Fibroblast of skin of right quadriceps (primary cell): ENCODE results near the gene MRPL55.
"Not testable (repeated sequence)": the region's sequence is repeated elsewhere in the genome, so short reads cannot be mapped to it uniquely, and the experiment has no call there.

ENCODE experiments used
- DNase-seq: peaks from one replicate; pipeline ENCODE4 v3.0.0-alpha.2; 2013

The MRPL55 gene

GRCh38 chr1:228120351-228120750 lies 11.3 kb upstream of the MRPL55 start:
- no peak for DNase-seq

- no peak for DNase-seq
These were observed 8.9 kb upstream of the MRPL55 start for GRCh38 chr1:228118040-228118439.

- DNase-seq, result no peak
These were observed 8.2 kb upstream of the MRPL55 start for GRCh38 chr1:228117335-228117734.

GRCh38 chr1:228114827-228115226 lies 5.7 kb upstream of the MRPL55 start:
- no peak for DNase-seq

- no peak for DNase-seq
These were observed 3.5 kb upstream of the MRPL55 start for GRCh38 chr1:228112617-228113016.

- no peak for DNase-seq
These were observed 3.1 kb upstream of the MRPL55 start for GRCh38 chr1:228112167-228112566.

- not testable (repeated sequence) for DNase-seq
These were observed 2.2 kb upstream of the MRPL55 start for GRCh38 chr1:228111315-228111714.

GRCh38 chr1:228110556-228110955 lies 1.5 kb upstream of the MRPL55 start:
- DNase-seq, result no peak

- DNase-seq, result no peak
These were observed 926 bp upstream of the MRPL55 start for GRCh38 chr1:228109962-228110488.

GRCh38 chr1:228108742-228109072 lies 392 bp downstream of the MRPL55 start:
- DNase-seq, result no peak

GRCh38 chr1:228108055-228108690 lies 926 bp downstream of the MRPL55 start:
- no peak for DNase-seq

- DNase-seq, result no peak
These were observed 1.5 kb downstream of the MRPL55 start for GRCh38 chr1:228107636-228108035.

GRCh38 chr1:228106800-228107054 lies 2.4 kb downstream of the MRPL55 start:
- DNase-seq, result no peak

GRCh38 chr1:228105996-228106799 lies 2.9 kb downstream of the MRPL55 start:
- DNase-seq, result no peak

GRCh38 chr1:228105270-228105995 lies 3.7 kb downstream of the MRPL55 start:
- DNase-seq, result no peak

GRCh38 chr1:228104526-228105269 lies 4.4 kb downstream of the MRPL55 start:
- DNase-seq, result peak; percentile 39

- peak; percentile 91 for DNase-seq
These were observed 6.1 kb downstream of the MRPL55 start, which contains the start of gene C1orf35 for GRCh38 chr1:228102791-228103620. Gene C1orf35, minus strand, starts transcription at chr1:228103325. Its CDS starts 98 bp downstream, at chr1:228103227.

- no peak for DNase-seq
These were observed 6.9 kb downstream of the MRPL55 start for GRCh38 chr1:228101994-228102790.

- DNase-seq, result no peak
These were observed 7.5 kb downstream of the MRPL55 start for GRCh38 chr1:228101614-228101993.

- DNase-seq, result no peak
These were observed 8.1 kb downstream of the MRPL55 start for GRCh38 chr1:228100822-228101613.
